Stimulated activated CD4-positive, alpha-beta T cell treated with anti-CD3 and anti-CD28 coated beads, TNF-alpha, amount 100 ng/mL, for 1 hour (primary cell): Measurements from ENCODE around the gene IDH3A.
"Not testable (repeated sequence)": the region's sequence is repeated elsewhere in the genome, so short reads cannot be mapped to it uniquely, and the experiment has no call there.

Experiments used
- DNase-seq, 3 donors: peaks; one replicate each; pipeline ENCODE4 v3.0.0-alpha.2; 2020; ENCODE audit warnings: low read depth in 3 of 3, low spot score in 1 of 3

The IDH3A gene

DNA sequence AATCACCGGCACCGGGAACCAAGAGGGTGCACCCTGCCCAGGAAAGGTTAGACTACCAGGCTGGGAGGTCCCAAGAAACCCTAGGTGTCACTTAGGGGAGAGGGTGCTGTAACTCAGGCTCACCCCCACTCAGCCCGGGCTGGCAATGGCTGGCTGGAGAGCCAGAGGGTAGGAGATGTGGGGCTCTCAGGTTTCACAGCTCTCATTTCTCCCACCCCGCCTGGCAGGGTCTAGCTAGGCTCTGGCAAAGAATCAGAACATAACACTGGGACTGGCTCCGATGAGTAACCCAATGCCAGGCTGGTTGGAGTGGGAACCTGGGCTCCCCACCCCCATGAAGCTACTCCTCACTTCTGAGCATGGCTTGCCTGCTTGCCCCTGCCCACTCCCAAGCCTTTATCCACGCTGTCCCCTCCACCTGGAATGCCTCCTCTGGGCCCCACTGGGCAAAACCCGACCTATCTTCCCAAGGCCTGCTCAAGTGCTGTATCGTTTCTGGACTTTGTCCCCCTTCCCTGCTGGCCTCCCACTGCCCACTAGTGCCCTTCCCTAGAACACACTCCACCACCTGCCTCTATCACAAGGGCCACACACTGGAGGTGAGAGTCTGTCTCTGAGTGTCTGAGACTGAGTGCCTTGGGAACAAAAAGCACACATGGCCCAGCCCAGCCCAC, 19.9 kb upstream of the IDH3A start:
- DNase-seq: no peak

DNA sequence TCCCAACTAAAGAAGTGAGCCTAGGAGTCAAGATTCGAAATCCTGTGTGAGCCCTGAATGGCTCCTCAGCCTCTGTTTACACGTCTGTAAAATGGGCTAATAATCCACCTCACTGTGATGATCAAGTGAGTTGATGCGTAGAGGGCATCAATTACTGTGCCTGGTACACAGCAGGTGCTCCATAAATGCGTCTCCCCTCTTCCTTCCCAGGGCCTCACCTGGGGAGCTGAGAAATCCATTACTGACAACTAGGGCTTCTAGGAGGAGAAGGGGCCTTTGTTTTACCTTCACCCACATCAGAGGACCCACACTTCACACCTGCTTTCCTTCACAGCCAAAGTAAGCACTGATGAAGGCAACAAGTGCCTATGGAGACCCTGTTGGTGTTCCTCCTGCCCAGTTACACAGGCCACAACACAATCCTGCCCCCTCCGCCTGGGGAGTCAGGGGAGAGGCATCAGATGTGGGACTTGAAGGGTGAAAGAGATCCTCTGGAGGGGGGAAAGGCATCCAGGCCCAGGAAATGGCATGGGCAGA, 19.3 kb upstream of the IDH3A start:
- DNase-seq: no peak

DNA sequence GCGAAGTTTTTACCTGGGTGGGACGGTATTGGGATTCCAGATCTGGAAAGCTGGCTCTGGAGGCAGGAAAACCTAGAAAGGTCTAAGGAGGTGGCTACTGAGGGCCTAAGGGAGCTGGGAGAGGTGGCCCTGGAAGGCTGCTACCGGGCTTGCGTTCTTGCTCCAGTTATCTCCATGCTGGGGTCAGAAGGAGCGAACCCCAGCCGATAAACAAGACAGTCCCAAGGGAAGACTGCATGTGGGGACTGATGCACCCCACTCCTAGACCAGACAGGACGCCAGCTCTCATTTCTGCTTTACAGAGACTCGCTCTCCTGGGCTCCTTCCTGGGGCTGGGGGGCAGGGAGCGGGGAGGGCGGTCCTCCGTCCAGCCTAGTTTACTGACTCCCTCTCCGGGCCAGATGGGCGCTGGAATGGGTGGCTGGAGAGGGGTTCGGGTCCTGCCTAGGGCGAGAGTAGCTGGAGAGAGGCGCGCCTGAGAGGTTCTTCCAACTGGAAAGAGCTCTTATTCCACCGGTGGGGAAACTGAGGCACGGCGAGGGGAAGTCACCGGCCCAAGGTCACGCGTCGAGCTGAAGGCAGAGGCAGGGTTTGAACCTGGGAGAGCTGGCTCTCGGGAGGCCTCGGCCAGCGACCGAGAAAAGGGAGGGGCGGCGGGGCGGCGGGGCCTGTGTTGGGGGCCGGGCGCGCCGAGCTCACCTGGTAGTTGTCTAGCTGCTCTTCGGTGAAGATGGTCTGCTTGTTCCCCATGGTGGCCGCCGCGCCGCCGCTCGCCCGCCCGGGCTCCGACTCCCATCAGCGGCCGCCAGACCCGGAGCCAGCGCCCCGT, 18.5 kb upstream of the IDH3A start:
- DNase-seq: no peak

DNA sequence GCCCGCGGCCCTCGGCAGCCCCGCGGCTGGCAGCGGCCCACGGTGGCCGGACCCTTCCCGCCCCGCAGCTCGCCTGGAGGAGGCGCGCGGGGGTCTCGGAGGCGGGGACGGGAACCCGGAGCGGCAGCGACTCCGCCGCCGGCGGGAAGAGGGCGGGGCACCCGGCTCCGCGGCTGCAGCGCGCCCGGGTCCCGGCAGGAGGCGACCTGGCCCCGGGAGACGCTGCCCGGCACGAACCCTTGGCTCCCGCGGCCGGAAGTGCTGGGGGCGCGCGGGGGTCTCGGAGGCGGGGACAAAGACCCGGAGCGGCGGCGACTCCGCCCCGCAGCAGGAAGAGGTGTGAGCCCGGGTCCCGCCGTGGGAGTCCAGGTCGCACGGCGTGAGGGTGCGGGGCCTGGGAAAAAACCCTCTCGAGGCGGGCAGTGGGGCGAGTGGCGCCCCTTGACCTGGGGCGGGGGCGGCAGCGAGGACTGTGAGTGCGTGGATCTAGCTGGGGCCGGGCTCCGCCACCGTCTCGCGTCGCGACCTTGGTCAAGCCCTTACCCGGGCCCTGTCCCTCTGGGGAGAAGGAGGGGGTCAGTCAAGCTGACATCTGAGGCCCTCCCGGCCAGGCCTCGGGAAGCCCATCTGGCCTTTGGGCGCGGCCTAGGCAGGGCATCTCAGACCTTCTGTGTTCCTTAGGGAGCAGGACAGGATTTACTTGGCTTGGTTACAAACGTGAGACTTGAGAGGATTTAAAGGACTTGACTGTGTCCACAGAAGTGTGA, 17.7 kb upstream of the IDH3A start, which contains the start of gene CIB2:
TSS of gene CIB2 (minus strand) at position 151 of the 767 bp plus-strand sequence. CDS start 230 bp downstream, outside the sequence.
- DNase-seq: peak; percentile 38 to 68 (median 59)

DNA sequence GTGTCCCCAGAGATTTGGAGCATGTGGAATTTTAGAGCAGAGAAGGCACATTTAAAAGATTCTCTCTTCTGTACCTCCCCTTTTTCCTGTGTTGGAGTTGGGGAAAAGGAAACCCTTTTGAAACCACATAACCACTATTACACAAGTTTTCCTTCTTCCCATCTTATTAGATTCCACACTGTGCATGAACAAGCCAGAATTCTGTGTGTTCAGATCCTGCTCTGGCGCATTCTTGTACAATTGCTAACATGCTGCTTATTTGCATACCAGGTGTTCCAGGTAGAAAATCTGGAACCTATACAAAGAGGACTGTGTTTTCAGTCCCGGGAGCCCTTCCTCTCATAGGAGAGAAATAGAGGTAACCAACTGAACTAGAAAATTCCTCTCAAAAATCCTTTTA, 15.4 kb upstream of the IDH3A start:
- no peak for DNase-seq

DNA sequence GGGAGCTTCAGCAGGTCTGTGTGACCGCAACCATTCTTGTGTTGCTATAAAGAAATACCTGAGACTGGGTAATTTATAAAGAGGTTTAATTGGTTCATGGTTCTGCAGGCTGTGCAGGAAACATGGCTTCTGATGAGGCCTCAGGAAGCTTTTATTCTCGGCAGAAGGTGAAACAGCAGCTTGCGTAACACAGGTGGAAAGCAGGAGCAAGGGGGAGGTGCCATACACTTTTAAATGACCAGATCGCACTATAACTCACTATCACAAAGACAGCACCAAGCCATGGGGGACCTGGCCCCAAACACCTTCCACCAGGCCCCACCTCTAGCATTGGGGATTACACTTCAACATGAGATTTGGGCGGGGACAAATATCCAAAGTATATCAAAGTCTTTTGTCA, 9.6 kb upstream of the IDH3A start:
- DNase-seq: no peak

DNA sequence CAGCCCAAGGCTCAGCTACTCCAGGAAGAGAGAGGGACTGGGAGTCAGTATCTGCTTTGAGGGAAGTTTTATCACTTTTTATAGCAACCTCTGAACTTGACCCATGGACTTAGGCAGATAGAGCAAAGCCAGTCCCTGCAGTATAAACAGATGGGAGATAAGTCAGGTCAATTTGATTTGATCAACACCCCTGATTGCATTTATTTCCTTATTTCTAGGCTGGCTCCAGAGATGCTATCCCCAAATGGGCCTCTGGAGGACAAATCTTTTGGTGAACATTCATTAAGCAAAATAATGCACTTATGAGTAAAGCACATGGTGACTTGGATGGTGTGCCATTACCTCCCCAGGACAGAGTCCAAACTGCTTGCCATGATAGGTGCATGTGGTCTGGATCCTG, 8.9 kb upstream of the IDH3A start:
- DNase-seq: no peak

DNA sequence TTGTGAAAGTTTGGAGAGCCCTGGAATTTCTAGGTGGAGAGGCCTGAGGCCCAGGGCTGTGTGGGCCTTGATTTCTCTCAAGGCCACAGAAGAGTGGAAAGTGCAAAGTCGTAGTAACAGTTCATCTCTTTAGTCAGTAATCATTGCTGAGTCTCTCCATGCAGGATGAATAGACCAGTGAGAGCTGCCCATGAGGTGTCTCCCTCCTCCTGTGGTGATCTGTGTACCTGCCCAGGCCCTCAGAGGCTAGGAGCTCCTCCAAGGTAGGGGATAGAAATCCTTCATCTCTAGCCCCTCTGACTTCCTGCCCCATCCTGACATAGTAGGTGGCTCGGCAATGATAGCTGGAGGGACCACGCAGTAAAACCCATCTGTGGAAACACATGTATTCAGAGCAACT, 6.8 kb upstream of the IDH3A start:
- DNase-seq: no peak

DNA sequence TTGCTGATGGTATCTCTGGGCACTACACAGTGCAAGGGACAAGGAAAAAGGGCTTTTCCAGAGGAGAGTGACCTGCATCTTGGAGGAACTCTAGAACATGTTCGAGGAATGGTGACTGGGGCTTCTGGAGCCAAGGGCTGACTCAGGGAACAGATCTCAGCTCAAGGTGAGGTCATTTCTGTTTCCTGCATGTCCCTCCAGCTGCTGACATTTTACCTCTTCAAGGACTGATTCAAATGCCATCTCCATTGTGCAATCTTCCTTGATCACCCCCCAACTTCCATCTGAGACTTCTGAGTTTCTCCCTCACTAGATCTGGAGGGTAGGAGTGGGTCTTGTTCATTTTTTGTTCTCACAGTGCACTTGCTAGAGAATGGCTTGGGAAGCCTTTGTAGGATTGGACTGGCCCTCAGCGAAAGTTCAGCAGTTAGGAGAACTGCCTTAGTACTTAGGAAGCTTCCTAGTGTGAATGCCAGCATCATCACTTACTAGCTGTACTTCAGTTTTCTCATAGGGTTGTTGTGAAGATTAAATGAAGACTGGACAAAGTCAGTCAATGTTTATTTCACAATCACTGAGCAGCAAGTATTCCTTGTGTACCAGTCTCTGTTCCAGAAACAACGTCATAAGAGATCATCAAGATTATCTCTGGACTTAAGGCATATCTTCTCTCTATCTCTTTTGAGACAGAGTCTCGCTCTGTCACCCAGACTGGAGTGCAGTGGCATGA, 2.6 kb upstream of the IDH3A start:
- DNase-seq: no peak

DNA sequence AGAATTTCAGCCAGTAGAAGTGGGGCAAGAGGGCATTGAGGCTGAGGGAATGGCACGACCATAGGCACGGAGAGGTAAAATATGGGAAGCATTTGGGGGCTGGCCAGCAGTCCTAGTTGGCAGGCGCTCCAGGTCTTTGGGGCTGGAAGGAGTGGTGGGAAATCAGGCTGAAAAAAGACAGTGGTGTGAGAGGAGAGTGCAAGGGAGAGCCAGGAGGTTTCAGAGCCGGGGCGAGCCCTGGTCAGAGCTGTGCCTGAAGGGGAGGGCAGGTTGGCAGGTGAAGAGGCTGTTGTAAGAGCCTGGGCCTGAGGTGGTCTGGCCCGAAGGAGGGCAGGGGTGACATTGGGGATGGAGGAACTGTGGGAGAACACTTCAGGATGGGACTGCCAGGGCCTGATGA, 1.6 kb upstream of the IDH3A start:
- no peak for DNase-seq

DNA sequence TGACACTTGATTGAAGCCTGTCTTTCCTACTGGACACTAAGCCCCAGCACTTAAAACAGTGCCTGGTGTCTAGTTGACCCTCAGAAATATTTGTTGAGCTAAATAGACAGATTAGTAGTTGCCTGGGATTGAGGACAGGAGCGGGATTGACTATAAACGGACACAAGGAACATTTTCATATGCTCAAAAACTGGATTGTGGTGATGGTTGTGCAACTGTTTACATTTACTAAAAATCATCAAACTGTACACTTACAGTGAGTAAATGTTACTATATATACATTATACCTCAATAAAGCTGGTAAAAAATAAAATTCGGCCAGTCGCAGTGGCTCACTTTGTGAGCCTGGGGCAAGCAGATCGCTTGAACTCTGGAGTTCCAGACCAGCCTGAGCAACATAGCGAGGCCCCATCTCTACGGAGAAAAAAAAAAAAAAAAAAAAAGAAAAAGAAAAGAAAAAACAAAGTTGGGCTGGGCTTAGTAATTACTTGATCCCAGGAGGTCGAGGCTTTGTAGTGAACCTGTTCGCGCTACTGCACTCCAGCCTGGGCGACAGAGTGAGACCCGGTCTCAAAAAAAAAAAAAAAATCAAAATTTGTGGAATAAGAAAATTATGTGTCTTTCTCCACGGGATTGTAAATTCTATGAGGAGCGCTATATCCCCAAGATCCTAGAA, 632 bp upstream of the IDH3A start:
- DNase-seq: no peak

DNA sequence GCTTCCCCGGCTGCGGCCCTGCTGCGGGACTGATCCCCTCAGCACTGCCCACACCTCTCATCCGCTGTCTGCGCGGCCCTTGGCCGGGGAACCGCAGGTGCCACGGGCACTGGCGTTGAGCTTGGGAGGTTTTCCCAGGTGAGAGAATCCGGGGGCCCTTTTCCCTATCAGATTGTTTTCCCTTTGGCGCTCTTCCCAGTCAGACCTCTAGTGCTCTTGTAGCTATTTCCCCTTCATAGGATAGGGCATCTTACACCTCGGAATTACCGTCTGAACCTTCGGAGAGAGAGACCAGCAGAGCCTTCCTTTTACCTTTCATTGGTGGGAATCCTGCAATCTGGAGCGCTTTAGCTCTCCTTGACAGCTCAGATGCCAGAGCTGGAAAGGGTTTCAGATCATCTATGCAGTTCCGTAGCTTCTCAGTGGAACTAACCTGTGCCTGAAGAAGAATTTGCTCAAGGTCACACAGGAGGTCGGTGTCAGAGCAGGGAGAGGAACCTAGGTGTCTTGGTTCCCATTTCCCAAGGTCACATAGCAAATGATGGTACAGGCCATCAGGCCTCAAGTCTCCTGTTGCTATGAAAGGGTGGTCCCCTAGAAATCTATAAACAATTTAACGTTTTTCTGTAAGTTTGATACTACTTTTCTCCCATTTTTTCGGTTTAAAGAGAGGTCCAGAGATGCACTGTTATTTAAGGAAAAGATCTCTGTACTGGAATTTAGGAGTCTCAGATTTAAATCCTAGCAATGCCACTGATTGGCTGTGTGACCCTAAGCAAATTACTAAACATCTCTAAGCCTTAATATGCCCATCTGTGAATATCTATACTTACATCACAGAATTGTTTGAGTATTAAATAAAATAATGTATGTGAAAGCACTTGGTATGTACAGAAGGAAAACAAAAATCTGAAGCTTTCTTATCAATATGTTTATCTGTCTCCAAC, 916 bp downstream of the IDH3A start:
- DNase-seq: no peak

DNA sequence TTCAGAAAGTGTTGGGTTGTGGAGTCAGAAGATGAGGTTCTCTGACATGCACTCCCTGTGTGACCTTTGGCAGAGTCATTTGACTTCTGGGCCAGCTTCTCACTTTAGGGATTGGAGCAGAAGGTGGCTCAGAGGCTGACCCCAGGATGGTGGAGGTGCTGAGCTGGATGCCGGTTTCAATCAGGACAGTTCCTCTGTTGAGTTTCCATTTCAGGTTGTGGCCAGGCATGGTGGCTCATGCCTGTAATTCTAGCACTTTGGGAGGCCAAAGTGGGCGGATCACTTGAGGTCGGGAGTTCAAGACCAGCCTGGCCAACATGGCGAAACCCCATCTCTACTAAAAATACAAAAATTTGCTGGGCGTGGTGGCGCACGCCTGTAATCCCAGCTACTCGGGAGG, 1.9 kb downstream of the IDH3A start:
- not testable (repeated sequence) for DNase-seq

DNA sequence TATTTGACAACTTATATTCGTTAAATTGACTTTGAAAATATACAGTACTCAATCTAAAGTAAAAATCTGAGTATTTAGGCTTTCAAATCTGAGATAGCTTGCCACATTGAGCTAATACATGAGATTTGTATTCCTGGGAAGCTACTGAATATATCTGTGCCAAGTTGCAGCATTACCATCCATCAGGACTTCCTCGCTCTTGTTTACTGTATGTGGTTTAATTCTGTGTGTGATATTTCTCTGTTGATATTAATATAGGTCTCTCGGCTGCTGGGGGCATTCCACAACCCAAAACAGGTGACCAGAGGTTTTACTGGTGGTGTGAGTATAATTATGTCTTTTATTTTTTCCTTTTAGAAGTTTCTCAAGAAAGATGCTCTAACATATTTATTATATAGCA, 5.8 kb downstream of the IDH3A start:
- DNase-seq: no peak

DNA sequence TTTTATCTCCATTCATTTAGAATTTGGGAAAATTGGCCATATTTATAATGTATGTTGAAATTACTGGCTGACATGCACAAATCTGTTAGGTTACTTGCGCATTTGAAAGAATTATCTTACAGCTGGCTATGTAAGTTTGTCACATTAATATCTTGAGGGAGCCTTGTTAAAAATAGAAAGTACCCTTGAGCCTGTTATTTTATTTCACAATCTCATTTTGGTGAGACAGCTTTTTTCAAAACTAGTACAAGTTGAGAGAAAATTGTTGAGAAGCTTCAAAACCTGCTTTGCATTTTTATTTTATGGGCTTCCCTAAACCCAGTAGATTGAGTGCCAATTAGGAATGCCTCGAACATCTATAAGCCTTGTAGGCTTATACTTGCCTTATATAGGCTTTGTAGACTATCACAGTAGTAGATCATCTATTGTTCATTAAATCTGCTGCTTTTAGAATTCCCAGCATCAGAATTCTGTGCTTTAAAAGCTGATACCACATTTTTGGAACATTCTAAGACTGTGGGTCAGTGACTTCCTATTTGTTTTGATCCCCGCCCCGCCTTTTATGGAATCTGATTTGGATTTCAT, 6.3 kb downstream of the IDH3A start:
- no peak for DNase-seq

DNA sequence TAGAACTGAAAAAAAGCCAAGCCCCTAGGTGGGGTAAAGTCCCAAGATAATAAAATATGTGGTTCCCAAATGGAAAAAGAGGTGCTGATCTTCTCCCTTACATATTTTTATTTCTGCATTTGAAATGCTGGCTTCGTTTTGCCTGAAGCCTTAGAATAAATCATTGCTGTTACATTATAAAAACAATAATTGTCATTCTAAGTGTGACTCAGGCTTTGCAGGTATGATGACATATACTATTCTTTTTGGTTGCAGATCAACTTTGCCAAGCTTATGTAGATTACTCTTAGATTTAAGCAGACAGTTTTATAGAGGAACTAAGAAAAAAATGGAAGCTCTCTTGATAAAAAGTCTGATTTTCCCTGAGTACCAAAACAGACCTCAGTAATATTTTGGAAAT, 7.5 kb downstream of the IDH3A start:
- DNase-seq: no peak

DNA sequence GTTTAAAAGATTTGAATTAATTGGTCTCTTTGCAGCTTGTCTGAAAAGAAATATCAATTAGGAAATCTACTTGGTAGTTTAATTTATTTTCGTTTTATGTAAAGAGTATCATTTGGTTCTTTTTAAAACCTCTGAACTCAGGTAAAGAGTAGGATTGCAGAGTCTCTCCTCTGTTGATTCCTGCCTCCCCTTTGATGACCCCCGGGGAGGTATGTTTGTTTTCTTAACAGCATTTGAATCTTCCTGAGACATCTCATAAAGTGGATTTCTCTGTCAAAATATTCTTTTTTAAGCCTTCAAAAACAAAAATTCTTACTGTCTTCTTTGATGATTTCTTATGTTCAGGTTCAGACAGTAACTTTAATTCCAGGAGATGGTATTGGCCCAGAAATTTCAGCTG, 8.0 kb downstream of the IDH3A start:
- no peak for DNase-seq

DNA sequence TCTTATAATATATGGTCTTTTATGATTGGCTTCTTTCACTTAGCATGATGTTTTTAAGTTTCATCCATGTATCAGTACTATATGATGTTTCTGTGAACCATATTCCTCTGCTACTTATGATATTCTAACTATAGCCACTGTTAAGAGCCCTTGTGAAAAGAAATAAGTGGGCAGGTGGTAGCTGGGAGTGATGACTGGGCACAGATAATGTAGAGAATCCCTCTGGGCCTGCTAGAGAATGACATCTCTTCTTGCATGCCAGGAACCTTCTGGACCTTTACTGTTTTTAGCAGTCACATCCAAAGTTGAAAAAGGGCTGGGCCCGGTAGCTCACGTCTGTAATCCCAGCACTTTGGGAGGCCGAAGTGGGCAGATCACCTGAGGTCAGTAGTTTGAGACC, 10.2 kb downstream of the IDH3A start:
- no peak for DNase-seq

DNA sequence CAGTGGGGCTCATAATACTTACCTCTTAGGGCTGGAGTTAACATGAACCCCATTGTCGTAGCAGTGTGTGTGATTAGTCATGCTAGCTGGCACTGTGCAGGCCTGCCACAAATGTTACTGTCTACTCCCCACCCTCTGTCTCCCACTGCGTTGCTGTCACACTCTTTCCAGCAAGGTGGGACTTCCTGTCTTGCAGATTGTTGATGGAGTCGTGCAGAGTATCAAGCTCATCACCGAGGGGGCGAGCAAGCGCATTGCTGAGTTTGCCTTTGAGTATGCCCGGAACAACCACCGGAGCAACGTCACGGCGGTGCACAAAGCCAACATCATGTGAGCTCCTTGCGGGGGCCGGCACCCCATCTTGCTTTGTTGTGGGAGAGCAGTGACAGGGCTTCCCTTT, 12.9 kb downstream of the IDH3A start:
- DNase-seq: peak in 1 of 3 donors; percentile 13
